H7 (cell line): ENCODE data around the gene HOXC13. TPM values are rescaled to one million over a fixed set of nuclear protein-coding genes. Genes with fewer than 3 reads are reported as not detected.

Source experiments
- DNase-seq: peaks from one replicate; pipeline ENCODE4 v3.0.0; 2012
- H3K27me3 ChIP-seq: 2 replicates; pipeline ENCODE4 v1.6.0; 2011; ENCODE audit warnings: mild to moderate bottlenecking, low read length; ENCODE audit not compliant: control insufficient read depth, insufficient read depth
- H3K36me3 ChIP-seq: replicated peaks from 2 replicates; pipeline ENCODE4 v1.5.1; 2011; ENCODE audit warnings: low read length; ENCODE audit not compliant: control insufficient read depth, insufficient read depth
- H3K4me3 ChIP-seq: 2 replicates; pipeline ENCODE4 v1.5.1; 2011; ENCODE audit warnings: low read depth, mild to moderate bottlenecking, control low read depth, low read length, moderate library complexity; ENCODE audit not compliant: insufficient read depth
- total RNA-seq: library from RNA; depleted of rRNA; stranded (reverse); fragments of >200 nt; shearing (Covaris generic); gene quantifications from 2 replicates; pipeline ENCODE4 v1.2.3, GENCODE V29; 2014

The HOXC13 gene
- total RNA-seq, 1 experiment from 2014 or later: not detected

GRCh38 chr12:53956251-53956887, 17.7 kb downstream of the HOXC13 start:
- no peak for DNase-seq

GRCh38 chr12:53956914-53957536, 18.4 kb downstream of the HOXC13 start:
- Histone ChIP-seq H3K27me3 (peaks cover 100% of the 10 kb centered on the region), H3K36me3 (no peaks in the 10 kb centered on the region), H3K4me3 (no peak overlapping the region)
- no peak for DNase-seq

More at GRCh38 chr12:53956251-53956887, 17.7 kb downstream of the HOXC13 start:
- peaks cover 100% of the 10 kb centered on the region for H3K27me3 ChIP-seq
- no peak overlapping the region for H3K4me3 ChIP-seq
- no peaks in the 10 kb centered on the region for H3K36me3 ChIP-seq

- no peaks in the 10 kb centered on the region for H3K36me3 ChIP-seq
- no peak for DNase-seq
- peaks cover 100% of the 10 kb centered on the region for H3K27me3 ChIP-seq
- H3K4me3 ChIP-seq: no peak overlapping the region
Observed at GRCh38 chr12:53958128-53958527, 19.5 kb downstream of the HOXC13 start.

- no peaks in the 10 kb centered on the region for H3K36me3 ChIP-seq
- no peak overlapping the region for H3K4me3 ChIP-seq
- no peak for DNase-seq
- H3K27me3 ChIP-seq: peaks cover 100% of the 10 kb centered on the region
Observed at GRCh38 chr12:53959314-53959713, 20.7 kb downstream of the HOXC13 start.

- Histone ChIP-seq H3K36me3 (no peaks in the 10 kb centered on the region), H3K4me3 (no peak overlapping the region), H3K27me3 (peaks cover 100% of the 10 kb centered on the region)
- DNase-seq: no peak
Observed at GRCh38 chr12:53960187-53961024, 21.8 kb downstream of the HOXC13 start.

GRCh38 chr12:53961025-53961761, 22.6 kb downstream of the HOXC13 start:
- Histone ChIP-seq H3K4me3 (no peak overlapping the region), H3K27me3 (peaks cover 100% of the 10 kb centered on the region), H3K36me3 (no peaks in the 10 kb centered on the region)
- DNase-seq: peak; percentile 83

- peaks cover 100% of the 10 kb centered on the region for H3K27me3 ChIP-seq
Observed at GRCh38 chr12:53963005-53963404, 24.4 kb downstream of the HOXC13 start.

GRCh38 chr12:53963434-53964314, 25.0 kb downstream of the HOXC13 start:
- peak; percentile 73 for DNase-seq
- Histone ChIP-seq H3K27me3 (peaks cover 100% of the 10 kb centered on the region), H3K36me3 (no peaks in the 10 kb centered on the region), H3K4me3 (no peak overlapping the region)

More at GRCh38 chr12:53963005-53963404, 24.4 kb downstream of the HOXC13 start:
- no peak overlapping the region for H3K4me3 ChIP-seq
- DNase-seq: no peak
- no peaks in the 10 kb centered on the region for H3K36me3 ChIP-seq

- DNase-seq: no peak
- Histone ChIP-seq H3K27me3 (peaks cover 100% of the 10 kb centered on the region), H3K36me3 (no peaks in the 10 kb centered on the region), H3K4me3 (no peak overlapping the region)
Observed at GRCh38 chr12:53964315-53964713, 25.7 kb downstream of the HOXC13 start.

GRCh38 chr12:53965281-53966084, 26.9 kb downstream of the HOXC13 start:
- peak; percentile 85 for DNase-seq
- peak overlapping the region; percentile 12; the same call in 1 of the 2 replicates for H3K4me3 ChIP-seq
- H3K27me3 ChIP-seq: peaks cover 100% of the 10 kb centered on the region

GRCh38 chr12:53966085-53966384, 27.4 kb downstream of the HOXC13 start:
- DNase-seq: peak; percentile 82
- peaks cover 100% of the 10 kb centered on the region for H3K27me3 ChIP-seq
- H3K4me3 ChIP-seq: peak overlapping the region; percentile 12; the same call in 1 of the 2 replicates
- no peaks in the 10 kb centered on the region for H3K36me3 ChIP-seq

More at GRCh38 chr12:53965281-53966084, 26.9 kb downstream of the HOXC13 start:
- H3K36me3 ChIP-seq: no peaks in the 10 kb centered on the region

GRCh38 chr12:53966385-53967133, 27.9 kb downstream of the HOXC13 start:
- Histone ChIP-seq H3K27me3 (peaks cover 100% of the 10 kb centered on the region), H3K36me3 (no peaks in the 10 kb centered on the region), H3K4me3 (no peak overlapping the region)
- peak; percentile 62 for DNase-seq
